GM23338 (cell line): ENCODE results near the gene IPO5. TPM values are rescaled to one million over a fixed set of nuclear protein-coding genes. Genes with fewer than 3 reads are reported as not detected.

Experiments
- ATAC-seq: fragments of 200-7000 bp; cut with Tn5 transposase; 3 replicates; pipeline ENCODE4 v1.9.1; 2020
- DNase-seq: peaks from one replicate; pipeline ENCODE4 v3.0.0-alpha.2; 2015; ENCODE audit warnings: low spot score
- H2AFZ ChIP-seq: fragments of 200-600 bp; sonication (generic); 2 replicates; pipeline ENCODE4 v1.8.0; 2016; ENCODE audit warnings: antibody characterized with exemption, mild to moderate bottlenecking, moderate library complexity
- H3F3A ChIP-seq: fragments of 200-600 bp; sonication (generic); replicated peaks from 2 replicates; pipeline ENCODE4 v1.8.0; 2017; ENCODE audit warnings: antibody characterized with exemption, mixed run types, low read depth
- H3K27ac ChIP-seq: fragments of 200-600 bp; sonication (generic); 2 replicates; pipeline ENCODE4 v1.6.1; 2016; ENCODE audit warnings: low read depth
- H3K27me3 ChIP-seq: fragments of 200-600 bp; sonication (generic); 2 replicates; pipeline ENCODE4 v1.8.0; 2016; ENCODE audit warnings: mild to moderate bottlenecking, mixed run types, moderate library complexity; ENCODE audit not compliant: insufficient read depth
- H3K36me3 ChIP-seq: fragments of 200-600 bp; sonication (generic); 2 replicates; pipeline ENCODE4 v1.8.0; 2016; ENCODE audit warnings: mild to moderate bottlenecking; ENCODE audit not compliant: insufficient read depth
- H3K4me1 ChIP-seq: fragments of 200-600 bp; sonication (generic); 2 replicates; pipeline ENCODE4 v1.8.0; 2016; ENCODE audit warnings: mild to moderate bottlenecking, moderate library complexity; ENCODE audit not compliant: insufficient read depth
- H3K4me2 ChIP-seq: fragments of 200-600 bp; sonication (generic); 2 replicates; pipeline ENCODE4 v1.7.1; 2017; ENCODE audit warnings: mixed run types
- H3K4me3 ChIP-seq: fragments of 200-600 bp; sonication (generic); 2 replicates; pipeline ENCODE4 v1.6.1; 2016; ENCODE audit warnings: mixed run types
- H3K79me2 ChIP-seq: fragments of 200-600 bp; sonication (generic); replicated peaks from 2 replicates; pipeline ENCODE4 v1.8.0; 2017; ENCODE audit warnings: mild to moderate bottlenecking; ENCODE audit not compliant: insufficient read depth
- H3K9me2 ChIP-seq: fragments of 200-600 bp; sonication (generic); 2 replicates; pipeline ENCODE4 v1.8.0; 2017; ENCODE audit not compliant: insufficient read depth
- H4K20me1 ChIP-seq: fragments of 200-600 bp; sonication (generic); replicated peaks from 2 replicates; pipeline ENCODE4 v1.8.0; 2017; ENCODE audit warnings: mild to moderate bottlenecking; ENCODE audit not compliant: insufficient read depth
- H3K27ac Mint-ChIP-seq: 2 replicates; pipeline ENCODE4 v1.8.0; 2020; ENCODE audit warnings: inconsistent platforms, mild to moderate bottlenecking, moderate library complexity, mixed read lengths
- H3K27me3 Mint-ChIP-seq: 3 replicates; pipeline ENCODE4 v1.8.0; 2022; ENCODE audit warnings: low read depth, mild to moderate bottlenecking, moderate library complexity, mixed read lengths, inconsistent platforms; ENCODE audit not compliant: insufficient read depth, poor library complexity
- H3K36me3 Mint-ChIP-seq: 3 replicates; pipeline ENCODE4 v1.8.0; 2021; ENCODE audit warnings: low read depth, mild to moderate bottlenecking, inconsistent platforms, moderate library complexity, mixed read lengths
- H3K4me1 Mint-ChIP-seq: 3 replicates; pipeline ENCODE4 v1.8.0; 2020; ENCODE audit warnings: mild to moderate bottlenecking, inconsistent platforms, mixed read lengths
- H3K4me3 Mint-ChIP-seq: 3 replicates; pipeline ENCODE4 v1.8.0; 2021; ENCODE audit warnings: moderate library complexity, mild to moderate bottlenecking, inconsistent platforms, mixed read lengths
- H3K9me3 Mint-ChIP-seq: 3 replicates; pipeline ENCODE4 v1.8.0; 2020; ENCODE audit warnings: moderate library complexity, mild to moderate bottlenecking, inconsistent platforms, mixed read lengths
- CREB1 ChIP-seq: fragments of 250-450 bp; sonication (Bioruptor Pico); IDR thresholded peaks from 2 replicates; pipeline ENCODE4 v1.5.0; 2020; ENCODE audit warnings: low read depth, mild to moderate bottlenecking, moderate library complexity
- EZH2 ChIP-seq: fragments of 200-600 bp; sonication (generic); IDR thresholded peaks from one replicate; pipeline ENCODE4 v1.8.0; 2017; ENCODE audit warnings: antibody characterized with exemption, mild to moderate bottlenecking, low read depth; ENCODE audit not compliant: unreplicated experiment
- EZH2phosphoT487 ChIP-seq: fragments of 200-600 bp; sonication (generic); IDR thresholded peaks from one replicate; pipeline ENCODE4 v1.8.1; 2018; ENCODE audit warnings: antibody characterized with exemption; ENCODE audit not compliant: unreplicated experiment
- JUNB ChIP-seq: IDR thresholded peaks from one replicate; pipeline ENCODE4 v1.6.1; 2016; ENCODE audit warnings: antibody characterized with exemption; ENCODE audit not compliant: unreplicated experiment
- NANOG ChIP-seq: IDR thresholded peaks from 2 replicates; pipeline ENCODE4 v1.6.1; 2016; ENCODE audit warnings: antibody characterized with exemption, borderline replicate concordance
- POLR2AphosphoS5 ChIP-seq: IDR thresholded peaks from 2 replicates; pipeline ENCODE4 v1.6.1; 2016; ENCODE audit warnings: antibody characterized with exemption, low read depth
- STAT1 ChIP-seq: IDR thresholded peaks from one replicate; pipeline ENCODE4 v1.6.1; 2016; ENCODE audit warnings: antibody characterized with exemption; ENCODE audit not compliant: unreplicated experiment
- ZNF114 ChIP-seq: fragments of 250-450 bp; sonication (Bioruptor Pico); IDR thresholded peaks from 2 replicates; pipeline ENCODE4 v1.5.0; 2020; ENCODE audit warnings: mild to moderate bottlenecking, moderate library complexity
- ZNF331 ChIP-seq: fragments of 250-450 bp; sonication (Bioruptor Pico); IDR thresholded peaks from 2 replicates; pipeline ENCODE4 v1.5.0; 2020; ENCODE audit warnings: low read depth, mild to moderate bottlenecking, moderate library complexity
- polyA plus RNA-seq: library from polyadenylated mRNA; unstranded; fragments of >200 nt; fragmentation: Nextera tagmentation; extraction: Ambion mirVana; gene quantifications from 2 replicates; pipeline ENCODE4 v1.2.1, GENCODE V29; 2016
- total RNA-seq: library from RNA; depleted of rRNA; stranded (reverse); fragments of >200 nt; shearing (Covaris generic); gene quantifications from 2 replicates; pipeline ENCODE4 v1.2.3, GENCODE V29; 2014
- TF ChIP-seq, protein P1 (sequence below), 2 experiments: fragments of 200-600 bp in 1 of 2; sonication (generic) in 1 of 2; conservative IDR thresholded peaks; 2 replicates each; pipeline versions ENCODE4 v1.5.1 to v1.6.1; 2016 to 2017; ENCODE audit warnings: antibody characterized with exemption in 2 of 2, low read depth in 2 of 2, mild to moderate bottlenecking in 2 of 2, moderate library complexity in 1 of 2
- TF ChIP-seq, protein P2 (sequence below): IDR thresholded peaks from one replicate; pipeline ENCODE4 v1.6.1; 2018; ENCODE audit warnings: antibody characterized with exemption; ENCODE audit not compliant: unreplicated experiment
- TF ChIP-seq, protein P3 (sequence below): IDR thresholded peaks from 2 replicates; pipeline ENCODE4 v1.6.1; 2016; ENCODE audit warnings: antibody characterized with exemption
- TF ChIP-seq, protein P4 (sequence below): fragments of 250-450 bp; sonication (Bioruptor Pico); IDR thresholded peaks from 2 replicates; pipeline ENCODE4 v1.5.0; 2020; ENCODE audit warnings: mild to moderate bottlenecking, moderate library complexity

Gene IPO5
- total and polyA plus RNA-seq, 2 experiments from 2014 or later, result 124 to 353 TPM

DNA sequence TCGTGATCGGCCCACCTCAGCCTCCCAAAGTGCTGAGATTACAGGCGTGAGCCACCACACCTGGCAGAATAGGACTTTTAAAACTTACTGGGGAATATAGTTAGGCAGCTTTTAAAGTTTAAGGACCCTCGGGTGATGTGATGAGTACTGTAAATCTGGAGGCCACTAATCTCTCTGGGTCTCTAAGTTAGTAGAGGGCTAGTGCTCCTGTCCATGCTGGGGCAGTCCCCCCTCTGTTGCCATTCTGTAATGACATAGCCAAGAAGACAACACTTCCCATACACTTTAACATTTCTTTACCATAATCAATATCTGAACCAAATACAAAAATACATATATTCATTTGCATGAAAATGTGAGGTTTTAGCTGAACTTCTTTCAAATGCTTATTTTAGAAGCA lies 65.7 kb downstream of the IPO5 start:
- no peak overlapping the region for H3K27ac Mint-ChIP-seq

More for the DNA sequence above, 65.7 kb downstream of the IPO5 start:
- Mint-ChIP-seq H3K36me3 (peaks cover 93% of the 10 kb centered on the region), H3K4me3 (no peak overlapping the region), H3K27me3 (peaks cover 4% of the 10 kb centered on the region), H3K4me1 (peaks cover 13% of the 10 kb centered on the region), H3K9me3 (no peaks in the 10 kb centered on the region)
- H3K4me2 ChIP-seq, result no peak overlapping the region
- TF ChIP-seq NANOG (no peak), EZH2 (no peak), POLR2AphosphoS5 (no peak), EZH2phosphoT487 (no peak), STAT1 (no peak), ZNF331 (CRISPR knock-in tag) (no peak), ZNF114 (CRISPR knock-in tag) (no peak), CREB1 (CRISPR knock-in tag) (no peak), JUNB (no peak)
- TF ChIP-seq, protein P1, sequence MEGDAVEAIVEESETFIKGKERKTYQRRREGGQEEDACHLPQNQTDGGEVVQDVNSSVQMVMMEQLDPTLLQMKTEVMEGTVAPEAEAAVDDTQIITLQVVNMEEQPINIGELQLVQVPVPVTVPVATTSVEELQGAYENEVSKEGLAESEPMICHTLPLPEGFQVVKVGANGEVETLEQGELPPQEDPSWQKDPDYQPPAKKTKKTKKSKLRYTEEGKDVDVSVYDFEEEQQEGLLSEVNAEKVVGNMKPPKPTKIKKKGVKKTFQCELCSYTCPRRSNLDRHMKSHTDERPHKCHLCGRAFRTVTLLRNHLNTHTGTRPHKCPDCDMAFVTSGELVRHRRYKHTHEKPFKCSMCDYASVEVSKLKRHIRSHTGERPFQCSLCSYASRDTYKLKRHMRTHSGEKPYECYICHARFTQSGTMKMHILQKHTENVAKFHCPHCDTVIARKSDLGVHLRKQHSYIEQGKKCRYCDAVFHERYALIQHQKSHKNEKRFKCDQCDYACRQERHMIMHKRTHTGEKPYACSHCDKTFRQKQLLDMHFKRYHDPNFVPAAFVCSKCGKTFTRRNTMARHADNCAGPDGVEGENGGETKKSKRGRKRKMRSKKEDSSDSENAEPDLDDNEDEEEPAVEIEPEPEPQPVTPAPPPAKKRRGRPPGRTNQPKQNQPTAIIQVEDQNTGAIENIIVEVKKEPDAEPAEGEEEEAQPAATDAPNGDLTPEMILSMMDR (conservative IDR thresholded peaks at IDR 0.05; ENCODE audit: low read depth in 2 of 2), result no peak
- TF ChIP-seq, protein P2, sequence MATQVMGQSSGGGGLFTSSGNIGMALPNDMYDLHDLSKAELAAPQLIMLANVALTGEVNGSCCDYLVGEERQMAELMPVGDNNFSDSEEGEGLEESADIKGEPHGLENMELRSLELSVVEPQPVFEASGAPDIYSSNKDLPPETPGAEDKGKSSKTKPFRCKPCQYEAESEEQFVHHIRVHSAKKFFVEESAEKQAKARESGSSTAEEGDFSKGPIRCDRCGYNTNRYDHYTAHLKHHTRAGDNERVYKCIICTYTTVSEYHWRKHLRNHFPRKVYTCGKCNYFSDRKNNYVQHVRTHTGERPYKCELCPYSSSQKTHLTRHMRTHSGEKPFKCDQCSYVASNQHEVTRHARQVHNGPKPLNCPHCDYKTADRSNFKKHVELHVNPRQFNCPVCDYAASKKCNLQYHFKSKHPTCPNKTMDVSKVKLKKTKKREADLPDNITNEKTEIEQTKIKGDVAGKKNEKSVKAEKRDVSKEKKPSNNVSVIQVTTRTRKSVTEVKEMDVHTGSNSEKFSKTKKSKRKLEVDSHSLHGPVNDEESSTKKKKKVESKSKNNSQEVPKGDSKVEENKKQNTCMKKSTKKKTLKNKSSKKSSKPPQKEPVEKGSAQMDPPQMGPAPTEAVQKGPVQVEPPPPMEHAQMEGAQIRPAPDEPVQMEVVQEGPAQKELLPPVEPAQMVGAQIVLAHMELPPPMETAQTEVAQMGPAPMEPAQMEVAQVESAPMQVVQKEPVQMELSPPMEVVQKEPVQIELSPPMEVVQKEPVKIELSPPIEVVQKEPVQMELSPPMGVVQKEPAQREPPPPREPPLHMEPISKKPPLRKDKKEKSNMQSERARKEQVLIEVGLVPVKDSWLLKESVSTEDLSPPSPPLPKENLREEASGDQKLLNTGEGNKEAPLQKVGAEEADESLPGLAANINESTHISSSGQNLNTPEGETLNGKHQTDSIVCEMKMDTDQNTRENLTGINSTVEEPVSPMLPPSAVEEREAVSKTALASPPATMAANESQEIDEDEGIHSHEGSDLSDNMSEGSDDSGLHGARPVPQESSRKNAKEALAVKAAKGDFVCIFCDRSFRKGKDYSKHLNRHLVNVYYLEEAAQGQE, result no peak
- TF ChIP-seq, protein P3, sequence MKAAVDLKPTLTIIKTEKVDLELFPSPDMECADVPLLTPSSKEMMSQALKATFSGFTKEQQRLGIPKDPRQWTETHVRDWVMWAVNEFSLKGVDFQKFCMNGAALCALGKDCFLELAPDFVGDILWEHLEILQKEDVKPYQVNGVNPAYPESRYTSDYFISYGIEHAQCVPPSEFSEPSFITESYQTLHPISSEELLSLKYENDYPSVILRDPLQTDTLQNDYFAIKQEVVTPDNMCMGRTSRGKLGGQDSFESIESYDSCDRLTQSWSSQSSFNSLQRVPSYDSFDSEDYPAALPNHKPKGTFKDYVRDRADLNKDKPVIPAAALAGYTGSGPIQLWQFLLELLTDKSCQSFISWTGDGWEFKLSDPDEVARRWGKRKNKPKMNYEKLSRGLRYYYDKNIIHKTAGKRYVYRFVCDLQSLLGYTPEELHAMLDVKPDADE, result no peak
- TF ChIP-seq, protein P4, sequence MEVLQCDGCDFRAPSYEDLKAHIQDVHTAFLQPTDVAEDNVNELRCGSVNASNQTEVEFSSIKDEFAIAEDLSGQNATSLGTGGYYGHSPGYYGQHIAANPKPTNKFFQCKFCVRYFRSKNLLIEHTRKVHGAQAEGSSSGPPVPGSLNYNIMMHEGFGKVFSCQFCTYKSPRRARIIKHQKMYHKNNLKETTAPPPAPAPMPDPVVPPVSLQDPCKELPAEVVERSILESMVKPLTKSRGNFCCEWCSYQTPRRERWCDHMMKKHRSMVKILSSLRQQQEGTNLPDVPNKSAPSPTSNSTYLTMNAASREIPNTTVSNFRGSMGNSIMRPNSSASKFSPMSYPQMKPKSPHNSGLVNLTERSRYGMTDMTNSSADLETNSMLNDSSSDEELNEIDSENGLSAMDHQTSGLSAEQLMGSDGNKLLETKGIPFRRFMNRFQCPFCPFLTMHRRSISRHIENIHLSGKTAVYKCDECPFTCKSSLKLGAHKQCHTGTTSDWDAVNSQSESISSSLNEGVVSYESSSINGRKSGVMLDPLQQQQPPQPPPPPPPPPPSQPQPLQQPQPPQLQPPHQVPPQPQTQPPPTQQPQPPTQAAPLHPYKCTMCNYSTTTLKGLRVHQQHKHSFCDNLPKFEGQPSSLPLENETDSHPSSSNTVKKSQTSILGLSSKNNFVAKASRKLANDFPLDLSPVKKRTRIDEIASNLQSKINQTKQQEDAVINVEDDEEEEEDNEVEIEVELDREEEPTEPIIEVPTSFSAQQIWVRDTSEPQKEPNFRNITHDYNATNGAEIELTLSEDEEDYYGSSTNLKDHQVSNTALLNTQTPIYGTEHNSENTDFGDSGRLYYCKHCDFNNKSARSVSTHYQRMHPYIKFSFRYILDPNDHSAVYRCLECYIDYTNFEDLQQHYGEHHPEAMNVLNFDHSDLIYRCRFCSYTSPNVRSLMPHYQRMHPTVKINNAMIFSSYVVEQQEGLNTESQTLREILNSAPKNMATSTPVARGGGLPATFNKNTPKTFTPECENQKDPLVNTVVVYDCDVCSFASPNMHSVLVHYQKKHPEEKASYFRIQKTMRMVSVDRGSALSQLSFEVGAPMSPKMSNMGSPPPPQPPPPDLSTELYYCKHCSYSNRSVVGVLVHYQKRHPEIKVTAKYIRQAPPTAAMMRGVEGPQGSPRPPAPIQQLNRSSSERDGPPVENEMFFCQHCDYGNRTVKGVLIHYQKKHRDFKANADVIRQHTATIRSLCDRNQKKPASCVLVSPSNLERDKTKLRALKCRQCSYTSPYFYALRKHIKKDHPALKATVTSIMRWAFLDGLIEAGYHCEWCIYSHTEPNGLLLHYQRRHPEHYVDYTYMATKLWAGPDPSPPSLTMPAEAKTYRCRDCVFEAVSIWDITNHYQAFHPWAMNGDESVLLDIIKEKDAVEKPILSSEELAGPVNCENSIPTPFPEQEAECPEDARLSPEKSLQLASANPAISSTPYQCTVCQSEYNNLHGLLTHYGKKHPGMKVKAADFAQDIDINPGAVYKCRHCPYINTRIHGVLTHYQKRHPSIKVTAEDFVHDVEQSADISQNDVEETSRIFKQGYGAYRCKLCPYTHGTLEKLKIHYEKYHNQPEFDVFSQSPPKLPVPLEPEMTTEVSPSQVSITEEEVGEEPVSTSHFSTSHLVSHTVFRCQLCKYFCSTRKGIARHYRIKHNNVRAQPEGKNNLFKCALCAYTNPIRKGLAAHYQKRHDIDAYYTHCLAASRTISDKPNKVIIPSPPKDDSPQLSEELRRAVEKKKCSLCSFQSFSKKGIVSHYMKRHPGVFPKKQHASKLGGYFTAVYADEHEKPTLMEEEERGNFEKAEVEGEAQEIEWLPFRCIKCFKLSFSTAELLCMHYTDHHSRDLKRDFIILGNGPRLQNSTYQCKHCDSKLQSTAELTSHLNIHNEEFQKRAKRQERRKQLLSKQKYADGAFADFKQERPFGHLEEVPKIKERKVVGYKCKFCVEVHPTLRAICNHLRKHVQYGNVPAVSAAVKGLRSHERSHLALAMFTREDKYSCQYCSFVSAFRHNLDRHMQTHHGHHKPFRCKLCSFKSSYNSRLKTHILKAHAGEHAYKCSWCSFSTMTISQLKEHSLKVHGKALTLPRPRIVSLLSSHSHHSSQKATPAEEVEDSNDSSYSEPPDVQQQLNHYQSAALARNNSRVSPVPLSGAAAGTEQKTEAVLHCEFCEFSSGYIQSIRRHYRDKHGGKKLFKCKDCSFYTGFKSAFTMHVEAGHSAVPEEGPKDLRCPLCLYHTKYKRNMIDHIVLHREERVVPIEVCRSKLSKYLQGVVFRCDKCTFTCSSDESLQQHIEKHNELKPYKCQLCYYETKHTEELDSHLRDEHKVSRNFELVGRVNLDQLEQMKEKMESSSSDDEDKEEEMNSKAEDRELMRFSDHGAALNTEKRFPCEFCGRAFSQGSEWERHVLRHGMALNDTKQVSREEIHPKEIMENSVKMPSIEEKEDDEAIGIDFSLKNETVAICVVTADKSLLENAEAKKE, result no peak
- DNase-seq, result no peak
- H3K4me1 ChIP-seq, result no peaks in the 10 kb centered on the region
- no peaks in the 10 kb centered on the region for H3K79me2 ChIP-seq
- peaks cover 40% of the 10 kb centered on the region for H4K20me1 ChIP-seq
- no peaks in the 10 kb centered on the region for H3K9me2 ChIP-seq
- no peak overlapping the region for H3K4me3 ChIP-seq
- no peaks in the 10 kb centered on the region for H3K27me3 ChIP-seq
- no peak overlapping the region for H3K27ac ChIP-seq
- ATAC-seq, result peak; percentile 65
- H3K36me3 ChIP-seq, result peaks cover 88% of the 10 kb centered on the region
- H3F3A ChIP-seq, result peaks cover 16% of the 10 kb centered on the region; the same call in 1 of the 2 replicates
- H2AFZ ChIP-seq, result no peak overlapping the region
